CD4-positive, alpha-beta T cell treated with Interferon alpha-2 for 1 hour (primary cell): ENCODE data around the gene EPHA4.
A peak's percentile ranks its signal among the peaks of the same experiment; 100 is the strongest.

Source experiments
- DNase-seq, 2 donors: peaks; one replicate each; pipeline ENCODE4 v3.0.0-alpha.2; 2020 to 2022

The EPHA4 gene

GRCh38 chr2:221435171-221435570 lies 136.9 kb downstream of the EPHA4 start:
- DNase-seq: no peak

- no peak for DNase-seq
Observed at GRCh38 chr2:221434142-221434541, 138.0 kb downstream of the EPHA4 start.

- no peak for DNase-seq
Observed at GRCh38 chr2:221431477-221431876, 140.6 kb downstream of the EPHA4 start.

GRCh38 chr2:221429741-221430491 lies 142.2 kb downstream of the EPHA4 start:
- no peak for DNase-seq

- DNase-seq: no peak
Observed at GRCh38 chr2:221428896-221429295, 143.2 kb downstream of the EPHA4 start.

- no peak for DNase-seq
Observed at GRCh38 chr2:221426929-221427328, 145.2 kb downstream of the EPHA4 start.

GRCh38 chr2:221425891-221426290 lies 146.2 kb downstream of the EPHA4 start:
- no peak for DNase-seq

- no peak for DNase-seq
Observed at GRCh38 chr2:221425353-221425752, 146.8 kb downstream of the EPHA4 start.

GRCh38 chr2:221423210-221423804 lies 148.8 kb downstream of the EPHA4 start:
- DNase-seq: no peak

- DNase-seq: no peak
Observed at GRCh38 chr2:221422516-221423209, 149.4 kb downstream of the EPHA4 start.

GRCh38 chr2:221420245-221420644 lies 151.9 kb downstream of the EPHA4 start:
- DNase-seq: peak in 1 of 2 donors; percentile 31

GRCh38 chr2:221415789-221416188 lies 156.3 kb downstream of the EPHA4 start:
- no peak for DNase-seq

- DNase-seq: no peak
Observed at GRCh38 chr2:221412978-221413377, 159.1 kb downstream of the EPHA4 start.

- DNase-seq: no peak
Observed at GRCh38 chr2:221410487-221410886, 161.6 kb downstream of the EPHA4 start.

GRCh38 chr2:221407765-221408164 lies 164.3 kb downstream of the EPHA4 start:
- no peak for DNase-seq

GRCh38 chr2:221405521-221405920 lies 166.6 kb downstream of the EPHA4 start:
- DNase-seq: no peak

- DNase-seq: no peak
Observed at GRCh38 chr2:221402072-221402471, 170.0 kb downstream of the EPHA4 start.

GRCh38 chr2:221400411-221400810 lies 171.7 kb downstream of the EPHA4 start:
- DNase-seq: no peak

- no peak for DNase-seq
Observed at GRCh38 chr2:221399183-221399582, 172.9 kb downstream of the EPHA4 start.

GRCh38 chr2:221397187-221397586 lies 174.9 kb downstream of the EPHA4 start:
- DNase-seq: no peak

- no peak for DNase-seq
Observed at GRCh38 chr2:221392228-221392881, 179.7 kb downstream of the EPHA4 start.

GRCh38 chr2:221390878-221391277 lies 181.2 kb downstream of the EPHA4 start:
- DNase-seq: no peak

GRCh38 chr2:221389904-221390303 lies 182.2 kb downstream of the EPHA4 start:
- DNase-seq: no peak

- DNase-seq: no peak
Observed at GRCh38 chr2:221389421-221389820, 182.7 kb downstream of the EPHA4 start.
